ENCODE data around the gene ECSCR.
"Not testable (repeated sequence)": the region's sequence is repeated elsewhere in the genome, so short reads cannot be mapped to it uniquely, and the experiment has no call there.

Gene ECSCR

GRCh38 chr5:139410121-139410992 lies 52.2 kb downstream of the ECSCR start:
- no peak for DNase-seq

GRCh38 chr5:139409116-139409515 lies 53.4 kb downstream of the ECSCR start:
- DNase-seq = not testable (repeated sequence)

DNA sequence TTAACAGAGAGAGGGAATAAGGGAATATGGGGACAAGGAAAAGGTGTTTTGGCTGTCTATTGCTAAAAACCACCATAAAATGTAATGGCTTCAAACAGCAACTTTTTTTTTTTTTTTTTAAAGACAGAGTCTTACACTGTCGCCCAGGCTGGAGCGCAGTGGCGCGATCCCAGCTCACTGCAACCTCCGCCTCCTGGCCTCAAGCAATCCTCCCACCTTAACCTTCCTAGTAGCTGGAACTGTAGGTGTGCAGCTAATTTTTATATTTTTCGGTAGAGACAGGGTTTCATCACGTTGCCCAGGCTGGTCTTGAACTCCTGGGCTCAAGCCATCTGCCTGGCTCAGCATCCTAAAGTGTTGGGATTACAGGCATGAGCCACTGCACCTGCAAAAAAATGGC lies 54.4 kb downstream of the ECSCR start:
- DNase-seq = no peak

- no peak for DNase-seq
Measured at GRCh38 chr5:139407517-139407916, 55.0 kb downstream of the ECSCR start.

- DNase-seq = no peak
Measured at GRCh38 chr5:139406963-139407362, 55.6 kb downstream of the ECSCR start.

- DNase-seq = no peak
Measured at GRCh38 chr5:139404484-139404840, 58.1 kb downstream of the ECSCR start.

- DNase-seq = peak; percentile 96 to 98 (median 97)
Measured at GRCh38 chr5:139403787-139404483, 58.6 kb downstream of the ECSCR start, which contains the start of gene SPATA24. SPATA24 (minus strand) TSS chr5:139404089; CDS start chr5:139404060, 29 bp downstream.

DNA sequence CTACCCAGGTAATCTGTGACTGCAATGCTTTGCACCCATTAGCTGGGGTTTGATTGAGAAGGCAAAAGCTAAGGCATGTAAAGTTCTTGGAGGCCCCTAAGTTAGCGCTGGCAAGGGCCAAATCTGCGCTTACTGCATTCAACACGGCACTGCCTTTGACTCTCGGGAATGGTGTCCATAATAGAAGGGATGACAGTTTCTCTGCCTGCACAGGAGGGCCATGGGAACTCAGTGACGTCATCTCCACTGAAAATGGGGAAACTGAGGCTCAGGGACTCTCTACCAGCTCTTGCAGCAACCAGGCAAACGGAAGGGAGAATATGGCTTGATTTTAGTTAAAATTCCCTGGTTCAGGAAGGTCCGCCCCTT lies 59.1 kb downstream of the ECSCR start:
- no peak for DNase-seq

DNA sequence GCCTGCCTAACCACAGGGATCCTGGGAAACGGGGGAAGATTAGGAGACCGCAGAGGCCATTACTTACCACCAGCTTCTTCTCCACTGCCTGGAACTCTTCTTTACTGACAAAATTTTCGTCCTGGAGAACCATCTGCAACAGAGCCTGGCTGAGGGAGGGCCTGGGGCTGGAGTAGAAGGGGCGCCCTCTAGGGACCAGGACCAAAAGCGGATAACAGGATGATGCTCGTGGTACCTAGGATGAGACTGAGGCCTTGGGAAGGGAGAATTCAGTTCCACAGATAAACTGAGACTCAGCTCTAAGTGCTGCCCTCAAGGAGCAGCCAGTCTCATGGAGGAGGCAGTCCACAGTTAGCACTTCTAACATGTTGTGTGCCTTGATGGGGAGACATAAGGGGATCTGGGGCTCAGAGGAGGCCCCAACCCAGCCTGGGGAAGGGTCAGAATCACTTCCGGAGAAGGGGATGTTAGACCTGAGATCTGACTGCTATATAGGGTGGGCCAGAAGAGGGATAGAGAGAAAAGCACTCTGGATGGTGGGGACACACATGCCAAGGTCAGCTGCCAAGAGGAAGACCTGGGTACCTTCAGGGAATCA lies 59.9 kb downstream of the ECSCR start:
- DNase-seq = no peak

- DNase-seq = no peak
Measured at GRCh38 chr5:139401546-139401945, 61.0 kb downstream of the ECSCR start.

- DNase-seq = no peak
Measured at GRCh38 chr5:139399501-139400121, 62.9 kb downstream of the ECSCR start.

All from activated CD4-positive, CD25-positive, alpha-beta regulatory T cell (primary cell).